Raji (cell line): ENCODE results near the gene PYCARD.

ENCODE experiments used
- POLR2A ChIP-seq: IDR thresholded peaks from 2 replicates; pipeline ENCODE4 v1.6.1; 2011; ENCODE audit warnings: low read depth, low read length, control low read depth; ENCODE audit not compliant: insufficient read depth

The PYCARD gene

GRCh38 chr16:31200821-31201568 lies 1.6 kb downstream of the PYCARD start:
- no peak for TF ChIP-seq POLR2A

GRCh38 chr16:31199430-31200041 lies 3.0 kb downstream of the PYCARD start:
- no peak for TF ChIP-seq POLR2A

- no peak for TF ChIP-seq POLR2A
Observed at GRCh38 chr16:31198207-31198882, 4.2 kb downstream of the PYCARD start.

GRCh38 chr16:31196324-31197088 lies 6.1 kb downstream of the PYCARD start:
- TF ChIP-seq POLR2A = no peak

- no peak for TF ChIP-seq POLR2A
Observed at GRCh38 chr16:31194898-31195297, 7.7 kb downstream of the PYCARD start.

GRCh38 chr16:31193874-31194273 lies 8.7 kb downstream of the PYCARD start:
- no peak for TF ChIP-seq POLR2A

GRCh38 chr16:31192856-31193642 lies 9.5 kb downstream of the PYCARD start:
- no peak for TF ChIP-seq POLR2A

GRCh38 chr16:31191697-31192428 lies 10.7 kb downstream of the PYCARD start:
- TF ChIP-seq POLR2A = no peak

GRCh38 chr16:31190818-31191444 lies 11.6 kb downstream of the PYCARD start:
- no peak for TF ChIP-seq POLR2A

GRCh38 chr16:31190061-31190460 lies 12.5 kb downstream of the PYCARD start:
- TF ChIP-seq POLR2A = no peak

GRCh38 chr16:31189412-31189778 lies 13.2 kb downstream of the PYCARD start:
- TF ChIP-seq POLR2A = no peak

GRCh38 chr16:31188450-31189411 lies 13.8 kb downstream of the PYCARD start:
- TF ChIP-seq POLR2A = no peak
